K562 (cell line): ENCODE data around the gene DDX46. TPM values are rescaled to one million over a fixed set of nuclear protein-coding genes. Genes with fewer than 3 reads are reported as not detected.

Source experiments
- ARID1B ChIP-seq: fragments of 450-650 bp; IDR thresholded peaks from 2 replicates; pipeline ENCODE4 v1.6.1; 2016; ENCODE audit warnings: antibody characterized with exemption, mild to moderate bottlenecking, inconsistent platforms
- CREM ChIP-seq: IDR thresholded peaks from 2 replicates; pipeline ENCODE4 v1.6.1; 2014; ENCODE audit warnings: antibody characterized with exemption, low read depth
- GTF2F1 ChIP-seq: IDR thresholded peaks from 2 replicates; pipeline ENCODE4 v1.6.1; 2011; ENCODE audit warnings: low read depth, low read length, improper control_type of control experiment
- HLTF ChIP-seq: fragments of 450-650 bp; IDR thresholded peaks from 2 replicates; pipeline ENCODE4 v1.6.1; 2016
- KDM1A ChIP-seq, 2 experiments: fragments of 450-650 bp; IDR thresholded peaks; 2 replicates each; pipeline ENCODE4 v1.6.1; 2016; ENCODE audit warnings: mild to moderate bottlenecking in 2 of 2
- MTA3 ChIP-seq: fragments of 450-650 bp; formaldehyde crosslinking; IDR thresholded peaks from 2 replicates; pipeline ENCODE4 v1.6.1; 2017; ENCODE audit warnings: mild to moderate bottlenecking, borderline replicate concordance
- RBM14 ChIP-seq: fragments of 200-400 bp; formaldehyde crosslinking; IDR thresholded peaks from 2 replicates; pipeline ENCODE4 v1.6.1; 2018; ENCODE audit warnings: low read depth, mild to moderate bottlenecking, low read length, moderate library complexity, borderline replicate concordance; ENCODE audit not compliant: insufficient read depth
- ZNF507 ChIP-seq: conservative IDR thresholded peaks from 2 replicates; pipeline ENCODE4 v1.6.1; 2017; ENCODE audit warnings: missing genetic modification characterization, missing compliant biosample characterization
- ZNF551 ChIP-seq: fragments of 250-450 bp; sonication (Bioruptor Pico); IDR thresholded peaks from 2 replicates; pipeline ENCODE4 v1.5.0; 2021; ENCODE audit warnings: mild to moderate bottlenecking, moderate library complexity
- polyA plus RNA-seq, 8 experiments: library from polyadenylated mRNA; depleted of rRNA in 4 of 8; stranded (reverse) in 5 of 8; unstranded in 3 of 8; fragments of >200 nt; fragmentation: Nextera tagmentation in 2 of 8; fragmentation: Illumina TruSeq in 1 of 8; extraction: Ambion mirVana in 2 of 8; extraction: Trizol in 1 of 8; gene quantifications; 2 replicates each; pipeline versions ENCODE4 v1.2.1 to v1.2.3, GENCODE V29; 2011 to 2014; ENCODE audit warnings: inconsistent platforms in 1 of 8, missing spikeins in 1 of 8
- total RNA-seq, 7 experiments: library from RNA; depleted of rRNA in 6 of 7; stranded (reverse); fragments of >200 nt in 6 of 7; fragmentation: Illumina TruSeq in 2 of 7; extraction: Trizol in 2 of 7; gene quantifications; 2 replicates each; pipeline versions ENCODE4 v1.2.1 to v1.2.3, GENCODE V29; 2011 to 2021; ENCODE audit warnings: low replicate concordance in 1 of 7
- TF ChIP-seq, protein P1 (sequence below): fragments of 250-450 bp; sonication (Bioruptor Pico); IDR thresholded peaks from 2 replicates; pipeline ENCODE4 v1.4.0; 2020
- TF ChIP-seq, protein P2 (sequence below): fragments of 450-650 bp; IDR thresholded peaks from 2 replicates; pipeline ENCODE4 v1.6.1; 2016; ENCODE audit warnings: low read depth
- TF ChIP-seq, protein P3 (sequence below): fragments of 250-450 bp; sonication (Bioruptor Pico); IDR thresholded peaks from 2 replicates; pipeline ENCODE4 v1.5.0; 2020; ENCODE audit warnings: mild to moderate bottlenecking

The DDX46 gene
- total and polyA plus RNA-seq, 9 of the 15 experiments (the other 6 are each of a cell fraction or from before 2014, with no cell fraction given) = 26.2 to 99.0 (median 76.4) TPM

DNA sequence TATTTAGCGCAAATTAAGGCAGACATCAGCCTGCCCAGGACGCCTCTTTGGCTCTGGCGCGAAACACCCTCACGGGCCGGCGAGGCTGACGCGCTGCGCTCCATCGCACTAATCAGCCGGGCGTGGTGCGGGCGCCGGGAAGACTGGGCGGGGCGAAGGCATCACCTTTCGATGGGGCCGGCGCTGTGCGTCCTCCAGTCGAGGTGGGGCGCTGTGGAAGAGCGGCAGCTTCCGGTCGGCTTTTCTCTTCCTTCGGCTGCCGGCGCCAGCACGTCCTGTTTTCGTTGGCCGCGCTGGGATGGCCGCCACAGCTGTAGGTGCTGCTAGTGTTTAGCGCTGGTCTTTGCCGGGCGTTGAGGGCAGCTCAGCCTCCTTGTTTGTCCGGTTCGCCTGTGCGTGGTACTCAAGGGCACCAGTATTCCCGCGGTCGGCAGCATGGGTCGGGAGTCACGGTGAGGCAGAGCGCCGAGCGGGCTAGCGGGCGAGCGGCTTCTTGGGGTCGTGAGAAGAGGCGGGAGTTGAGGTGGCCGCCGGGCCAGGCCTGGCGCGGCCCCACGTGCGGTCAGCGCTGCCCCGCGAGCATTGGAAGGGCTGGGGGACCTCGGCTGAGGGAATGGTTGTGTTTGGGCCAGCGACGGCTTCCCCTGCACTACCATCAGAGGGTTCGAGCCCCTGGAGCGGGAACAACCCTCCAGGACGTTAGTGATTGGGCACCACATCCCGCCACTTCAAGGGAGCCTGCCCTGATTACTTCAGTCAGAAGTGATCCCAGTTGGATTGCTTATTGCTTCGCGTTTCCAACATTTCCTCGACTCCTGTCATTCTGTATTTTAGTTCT, at the start of gene DDX46 (continued):
- TF ChIP-seq, protein P1, sequence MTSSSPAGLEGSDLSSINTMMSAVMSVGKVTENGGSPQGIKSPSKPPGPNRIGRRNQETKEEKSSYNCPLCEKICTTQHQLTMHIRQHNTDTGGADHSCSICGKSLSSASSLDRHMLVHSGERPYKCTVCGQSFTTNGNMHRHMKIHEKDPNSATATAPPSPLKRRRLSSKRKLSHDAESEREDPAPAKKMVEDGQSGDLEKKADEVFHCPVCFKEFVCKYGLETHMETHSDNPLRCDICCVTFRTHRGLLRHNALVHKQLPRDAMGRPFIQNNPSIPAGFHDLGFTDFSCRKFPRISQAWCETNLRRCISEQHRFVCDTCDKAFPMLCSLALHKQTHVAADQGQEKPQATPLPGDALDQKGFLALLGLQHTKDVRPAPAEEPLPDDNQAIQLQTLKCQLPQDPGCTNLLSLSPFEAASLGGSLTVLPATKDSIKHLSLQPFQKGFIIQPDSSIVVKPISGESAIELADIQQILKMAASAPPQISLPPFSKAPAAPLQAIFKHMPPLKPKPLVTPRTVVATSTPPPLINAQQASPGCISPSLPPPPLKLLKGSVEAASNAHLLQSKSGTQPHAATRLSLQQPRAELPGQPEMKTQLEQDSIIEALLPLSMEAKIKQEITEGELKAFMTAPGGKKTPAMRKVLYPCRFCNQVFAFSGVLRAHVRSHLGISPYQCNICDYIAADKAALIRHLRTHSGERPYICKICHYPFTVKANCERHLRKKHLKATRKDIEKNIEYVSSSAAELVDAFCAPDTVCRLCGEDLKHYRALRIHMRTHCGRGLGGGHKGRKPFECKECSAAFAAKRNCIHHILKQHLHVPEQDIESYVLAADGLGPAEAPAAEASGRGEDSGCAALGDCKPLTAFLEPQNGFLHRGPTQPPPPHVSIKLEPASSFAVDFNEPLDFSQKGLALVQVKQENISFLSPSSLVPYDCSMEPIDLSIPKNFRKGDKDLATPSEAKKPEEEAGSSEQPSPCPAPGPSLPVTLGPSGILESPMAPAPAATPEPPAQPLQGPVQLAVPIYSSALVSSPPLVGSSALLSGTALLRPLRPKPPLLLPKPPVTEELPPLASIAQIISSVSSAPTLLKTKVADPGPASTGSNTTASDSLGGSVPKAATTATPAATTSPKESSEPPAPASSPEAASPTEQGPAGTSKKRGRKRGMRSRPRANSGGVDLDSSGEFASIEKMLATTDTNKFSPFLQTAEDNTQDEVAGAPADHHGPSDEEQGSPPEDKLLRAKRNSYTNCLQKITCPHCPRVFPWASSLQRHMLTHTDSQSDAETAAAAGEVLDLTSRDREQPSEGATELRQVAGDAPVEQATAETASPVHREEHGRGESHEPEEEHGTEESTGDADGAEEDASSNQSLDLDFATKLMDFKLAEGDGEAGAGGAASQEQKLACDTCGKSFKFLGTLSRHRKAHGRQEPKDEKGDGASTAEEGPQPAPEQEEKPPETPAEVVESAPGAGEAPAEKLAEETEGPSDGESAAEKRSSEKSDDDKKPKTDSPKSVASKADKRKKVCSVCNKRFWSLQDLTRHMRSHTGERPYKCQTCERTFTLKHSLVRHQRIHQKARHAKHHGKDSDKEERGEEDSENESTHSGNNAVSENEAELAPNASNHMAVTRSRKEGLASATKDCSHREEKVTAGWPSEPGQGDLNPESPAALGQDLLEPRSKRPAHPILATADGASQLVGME = no peak
- TF ChIP-seq RBM14 (no peak), MTA3 (peak; percentile 86; the same call in 1 of the 2 replicates), ZNF551 (CRISPR knock-in tag) (no peak), KDM1A (IDR thresholded peaks at IDR 0.05) (peak in 1 of 2 experiments; percentile 50; a peak in 1 of 4 replicates), ARID1B (peak; percentile 48; the same call in 1 of the 2 replicates), GTF2F1 (peak; percentile 57; the same call in 1 of the 2 replicates), ZNF507 (tag) (no peak), CREM (peak; percentile 89), HLTF (no peak)
- TF ChIP-seq, protein P2, sequence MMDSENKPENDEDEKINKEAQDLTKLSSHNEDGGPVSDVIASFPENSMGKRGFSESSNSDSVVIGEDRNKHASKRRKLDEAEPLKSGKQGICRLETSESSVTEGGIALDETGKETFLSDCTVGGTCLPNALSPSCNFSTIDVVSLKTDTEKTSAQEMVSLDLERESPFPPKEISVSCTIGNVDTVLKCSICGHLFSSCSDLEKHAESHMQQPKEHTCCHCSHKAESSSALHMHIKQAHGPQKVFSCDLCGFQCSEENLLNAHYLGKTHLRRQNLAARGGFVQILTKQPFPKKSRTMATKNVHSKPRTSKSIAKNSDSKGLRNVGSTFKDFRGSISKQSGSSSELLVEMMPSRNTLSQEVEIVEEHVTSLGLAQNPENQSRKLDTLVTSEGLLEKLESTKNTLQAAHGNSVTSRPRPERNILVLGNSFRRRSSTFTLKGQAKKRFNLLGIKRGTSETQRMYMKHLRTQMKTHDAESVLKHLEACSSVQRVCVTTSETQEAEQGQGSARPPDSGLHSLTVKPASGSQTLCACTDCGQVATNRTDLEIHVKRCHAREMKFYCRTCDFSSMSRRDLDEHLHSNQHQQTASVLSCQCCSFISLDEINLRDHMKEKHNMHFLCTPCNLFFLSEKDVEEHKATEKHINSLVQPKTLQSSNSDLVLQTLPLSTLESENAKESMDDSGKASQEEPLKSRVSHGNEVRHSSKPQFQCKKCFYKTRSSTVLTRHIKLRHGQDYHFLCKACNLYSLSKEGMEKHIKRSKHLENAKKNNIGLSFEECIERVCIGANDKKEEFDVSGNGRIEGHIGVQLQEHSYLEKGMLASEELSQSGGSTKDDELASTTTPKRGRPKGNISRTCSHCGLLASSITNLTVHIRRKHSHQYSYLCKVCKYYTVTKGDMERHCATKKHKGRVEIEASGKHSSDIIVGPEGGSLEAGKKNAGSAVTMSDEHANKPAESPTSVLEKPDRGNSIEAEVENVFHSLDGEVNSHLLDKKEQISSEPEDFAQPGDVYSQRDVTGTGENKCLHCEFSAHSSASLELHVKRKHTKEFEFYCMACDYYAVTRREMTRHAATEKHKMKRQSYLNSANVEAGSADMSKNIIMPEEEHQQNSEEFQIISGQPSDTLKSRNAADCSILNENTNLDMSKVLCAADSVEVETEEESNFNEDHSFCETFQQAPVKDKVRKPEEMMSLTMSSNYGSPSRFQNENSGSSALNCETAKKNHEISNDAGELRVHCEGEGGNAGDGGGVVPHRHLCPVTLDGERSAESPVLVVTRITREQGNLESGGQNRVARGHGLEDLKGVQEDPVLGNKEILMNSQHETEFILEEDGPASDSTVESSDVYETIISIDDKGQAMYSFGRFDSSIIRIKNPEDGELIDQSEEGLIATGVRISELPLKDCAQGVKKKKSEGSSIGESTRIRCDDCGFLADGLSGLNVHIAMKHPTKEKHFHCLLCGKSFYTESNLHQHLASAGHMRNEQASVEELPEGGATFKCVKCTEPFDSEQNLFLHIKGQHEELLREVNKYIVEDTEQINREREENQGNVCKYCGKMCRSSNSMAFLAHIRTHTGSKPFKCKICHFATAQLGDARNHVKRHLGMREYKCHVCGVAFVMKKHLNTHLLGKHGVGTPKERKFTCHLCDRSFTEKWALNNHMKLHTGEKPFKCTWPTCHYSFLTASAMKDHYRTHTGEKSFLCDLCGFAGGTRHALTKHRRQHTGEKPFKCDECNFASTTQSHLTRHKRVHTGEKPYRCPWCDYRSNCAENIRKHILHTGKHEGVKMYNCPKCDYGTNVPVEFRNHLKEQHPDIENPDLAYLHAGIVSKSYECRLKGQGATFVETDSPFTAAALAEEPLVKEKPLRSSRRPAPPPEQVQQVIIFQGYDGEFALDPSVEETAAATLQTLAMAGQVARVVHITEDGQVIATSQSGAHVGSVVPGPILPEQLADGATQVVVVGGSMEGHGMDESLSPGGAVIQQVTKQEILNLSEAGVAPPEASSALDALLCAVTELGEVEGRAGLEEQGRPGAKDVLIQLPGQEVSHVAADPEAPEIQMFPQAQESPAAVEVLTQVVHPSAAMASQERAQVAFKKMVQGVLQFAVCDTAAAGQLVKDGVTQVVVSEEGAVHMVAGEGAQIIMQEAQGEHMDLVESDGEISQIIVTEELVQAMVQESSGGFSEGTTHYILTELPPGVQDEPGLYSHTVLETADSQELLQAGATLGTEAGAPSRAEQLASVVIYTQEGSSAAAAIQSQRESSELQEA = no peak
- TF ChIP-seq, protein P3, sequence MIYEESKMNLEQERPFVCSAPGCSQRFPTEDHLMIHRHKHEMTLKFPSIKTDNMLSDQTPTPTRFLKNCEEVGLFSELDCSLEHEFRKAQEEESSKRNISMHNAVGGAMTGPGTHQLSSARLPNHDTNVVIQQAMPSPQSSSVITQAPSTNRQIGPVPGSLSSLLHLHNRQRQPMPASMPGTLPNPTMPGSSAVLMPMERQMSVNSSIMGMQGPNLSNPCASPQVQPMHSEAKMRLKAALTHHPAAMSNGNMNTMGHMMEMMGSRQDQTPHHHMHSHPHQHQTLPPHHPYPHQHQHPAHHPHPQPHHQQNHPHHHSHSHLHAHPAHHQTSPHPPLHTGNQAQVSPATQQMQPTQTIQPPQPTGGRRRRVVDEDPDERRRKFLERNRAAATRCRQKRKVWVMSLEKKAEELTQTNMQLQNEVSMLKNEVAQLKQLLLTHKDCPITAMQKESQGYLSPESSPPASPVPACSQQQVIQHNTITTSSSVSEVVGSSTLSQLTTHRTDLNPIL (CRISPR knock-in tag) = no peak
